Mucosa of stomach (tissue), 1 donor: ENCODE results near the gene SLC5A6.

ENCODE experiments used
- H3K27me3 ChIP-seq: one replicate; pipeline ENCODE4 v1.7.0; 2013; ENCODE audit warnings: mild to moderate bottlenecking, low read length; ENCODE audit not compliant: control insufficient read depth, insufficient read depth
- H3K36me3 ChIP-seq: one replicate; pipeline ENCODE4 v1.7.0; 2013; ENCODE audit warnings: low read length; ENCODE audit not compliant: control insufficient read depth, insufficient read depth
- H3K4me1 ChIP-seq: one replicate; pipeline ENCODE4 v1.7.0; 2013; ENCODE audit warnings: mild to moderate bottlenecking, low read length; ENCODE audit not compliant: control insufficient read depth, insufficient read depth
- H3K4me3 ChIP-seq: one replicate; pipeline ENCODE4 v1.7.0; 2013; ENCODE audit warnings: low read length
- H3K9ac ChIP-seq: one replicate; pipeline ENCODE4 v1.7.0; 2013; ENCODE audit warnings: mild to moderate bottlenecking, low read length, moderate library complexity
- H3K9me3 ChIP-seq: one replicate; pipeline ENCODE4 v1.7.0; 2013; ENCODE audit warnings: mild to moderate bottlenecking, low read length, moderate library complexity; ENCODE audit not compliant: control insufficient read depth
- donor health status: Pancreatic carcinoma.

Gene SLC5A6

GRCh38 chr2:27211943-27212625, at the start of gene SLC5A6, which contains the start of gene ATRAID:
Gene SLC5A6 (minus strand): TSS chr2:27212268. CDS start chr2:27207650, 4,618 bp downstream.
Gene ATRAID (plus strand): TSS chr2:27212041. CDS start chr2:27212369, 328 bp downstream.
- H3K9ac ChIP-seq, result peak within 1 kb of the TSS; percentile 99
- peaks cover 15% of the 10 kb centered on the region for H3K4me1 ChIP-seq
- peak within 1 kb of the TSS; percentile 85 for H3K4me3 ChIP-seq
- H3K27me3 ChIP-seq, result no peaks in the 10 kb centered on the region
- H3K9me3 ChIP-seq, result no peaks in the 10 kb centered on the region
- H3K36me3 ChIP-seq, result no peaks in the 10 kb centered on the region

DNA sequence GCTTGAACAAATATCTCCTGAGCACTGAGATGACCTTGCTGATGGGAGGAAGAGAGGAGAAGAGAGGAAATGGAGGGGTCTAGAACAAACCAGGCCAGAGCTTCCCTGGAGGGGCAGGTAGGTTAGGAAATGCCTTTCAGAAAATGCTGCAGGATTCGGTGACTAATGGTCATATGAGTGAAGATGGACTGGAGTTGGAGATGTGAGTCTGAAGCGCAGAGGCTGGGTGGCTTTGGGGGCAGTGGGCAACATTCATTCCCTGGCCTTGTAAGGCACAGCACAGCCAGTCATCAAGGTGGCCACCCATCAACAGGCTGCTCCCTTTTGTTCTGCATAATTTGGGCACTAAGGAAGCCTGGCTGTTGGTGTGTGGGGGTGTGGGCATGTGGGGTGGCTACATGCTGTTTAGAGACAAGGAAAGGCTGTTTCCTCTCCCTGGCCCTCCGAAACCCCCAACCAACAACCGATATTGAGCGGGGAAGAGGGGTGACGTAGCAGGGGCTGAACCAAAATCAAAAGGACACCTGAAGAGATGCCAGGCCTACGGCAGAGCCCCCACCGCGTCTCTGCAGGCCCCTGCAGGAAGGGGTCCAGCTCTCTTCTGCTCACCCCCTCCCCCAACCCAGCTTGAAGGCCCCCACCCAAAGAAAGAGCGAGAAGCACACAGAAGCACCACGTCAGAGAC, 49.3 kb upstream of the SLC5A6 start:
- Histone ChIP-seq H3K9me3 (no peaks in the 10 kb centered on the region), H3K27me3 (peaks cover 81% of the 10 kb centered on the region), H3K4me1 (peaks cover 30% of the 10 kb centered on the region), H3K9ac (no peak overlapping the region), H3K4me3 (no peak overlapping the region), H3K36me3 (no peaks in the 10 kb centered on the region)

DNA sequence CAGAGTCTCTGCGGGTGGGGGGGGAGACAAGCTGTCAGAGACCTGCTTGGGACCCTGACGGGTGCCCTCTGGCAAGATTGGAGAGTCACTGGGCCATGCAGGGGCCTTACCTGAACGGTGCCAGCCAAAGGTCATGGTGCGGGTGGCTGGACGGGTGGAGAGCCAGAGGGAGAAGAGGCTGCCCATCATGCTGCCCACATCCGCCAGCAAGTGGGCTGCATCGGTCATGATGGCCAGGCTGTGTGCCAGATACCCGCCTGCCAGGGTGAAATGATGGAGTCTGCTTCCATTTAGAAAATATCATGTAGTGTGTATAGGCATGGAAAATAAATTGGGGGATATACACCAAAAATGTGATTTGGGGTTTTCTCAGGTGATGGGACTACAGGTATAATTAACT, 46.0 kb upstream of the SLC5A6 start:
- Histone ChIP-seq H3K4me3 (no peak overlapping the region), H3K4me1 (peaks cover 9% of the 10 kb centered on the region), H3K9ac (no peak overlapping the region), H3K27me3 (peaks cover 69% of the 10 kb centered on the region), H3K36me3 (no peaks in the 10 kb centered on the region), H3K9me3 (no peaks in the 10 kb centered on the region)

GRCh38 chr2:27256855-27257454, 44.9 kb upstream of the SLC5A6 start:
- H3K4me3 ChIP-seq, result no peak overlapping the region
- no peaks in the 10 kb centered on the region for H3K36me3 ChIP-seq
- H3K4me1 ChIP-seq, result no peaks in the 10 kb centered on the region
- H3K27me3 ChIP-seq, result peaks cover 58% of the 10 kb centered on the region
- H3K9me3 ChIP-seq, result no peaks in the 10 kb centered on the region
- H3K9ac ChIP-seq, result no peak overlapping the region

GRCh38 chr2:27255660-27256059, 43.6 kb upstream of the SLC5A6 start:
- no peak overlapping the region for H3K9ac ChIP-seq
- no peaks in the 10 kb centered on the region for H3K9me3 ChIP-seq
- peaks cover 52% of the 10 kb centered on the region for H3K27me3 ChIP-seq
- H3K4me3 ChIP-seq, result no peak overlapping the region
- no peaks in the 10 kb centered on the region for H3K4me1 ChIP-seq
- no peaks in the 10 kb centered on the region for H3K36me3 ChIP-seq

DNA sequence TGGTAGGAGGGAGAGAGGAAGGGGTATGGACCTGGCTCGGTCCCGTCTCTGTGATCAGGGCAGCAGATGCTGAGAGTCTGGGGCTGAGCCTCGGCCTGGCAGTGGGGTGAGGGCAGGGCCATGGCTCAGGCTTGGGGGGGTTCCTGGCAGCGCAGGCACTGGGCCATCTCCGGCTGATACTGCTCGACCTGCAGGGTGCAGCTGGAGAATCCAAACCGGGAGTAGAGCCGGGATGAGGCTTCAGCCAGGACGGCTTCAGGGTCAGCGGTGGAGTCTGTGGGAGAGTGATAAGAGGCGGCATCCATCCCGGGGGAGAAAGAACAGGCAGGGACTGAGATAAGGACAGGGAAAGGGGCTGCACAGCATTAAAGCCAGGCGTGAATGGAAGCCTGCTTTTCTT, 43.1 kb upstream of the SLC5A6 start:
- Histone ChIP-seq H3K4me1 (peaks cover 4% of the 10 kb centered on the region), H3K9ac (no peak overlapping the region), H3K36me3 (no peaks in the 10 kb centered on the region), H3K4me3 (no peak overlapping the region), H3K9me3 (no peaks in the 10 kb centered on the region), H3K27me3 (peaks cover 52% of the 10 kb centered on the region)

- Histone ChIP-seq H3K4me3 (no peak overlapping the region), H3K4me1 (peaks cover 7% of the 10 kb centered on the region), H3K36me3 (no peaks in the 10 kb centered on the region), H3K9ac (no peak overlapping the region), H3K27me3 (peaks cover 41% of the 10 kb centered on the region), H3K9me3 (no peaks in the 10 kb centered on the region)
These were observed 39.7 kb upstream of the SLC5A6 start for GRCh38 chr2:27251766-27252165.

DNA sequence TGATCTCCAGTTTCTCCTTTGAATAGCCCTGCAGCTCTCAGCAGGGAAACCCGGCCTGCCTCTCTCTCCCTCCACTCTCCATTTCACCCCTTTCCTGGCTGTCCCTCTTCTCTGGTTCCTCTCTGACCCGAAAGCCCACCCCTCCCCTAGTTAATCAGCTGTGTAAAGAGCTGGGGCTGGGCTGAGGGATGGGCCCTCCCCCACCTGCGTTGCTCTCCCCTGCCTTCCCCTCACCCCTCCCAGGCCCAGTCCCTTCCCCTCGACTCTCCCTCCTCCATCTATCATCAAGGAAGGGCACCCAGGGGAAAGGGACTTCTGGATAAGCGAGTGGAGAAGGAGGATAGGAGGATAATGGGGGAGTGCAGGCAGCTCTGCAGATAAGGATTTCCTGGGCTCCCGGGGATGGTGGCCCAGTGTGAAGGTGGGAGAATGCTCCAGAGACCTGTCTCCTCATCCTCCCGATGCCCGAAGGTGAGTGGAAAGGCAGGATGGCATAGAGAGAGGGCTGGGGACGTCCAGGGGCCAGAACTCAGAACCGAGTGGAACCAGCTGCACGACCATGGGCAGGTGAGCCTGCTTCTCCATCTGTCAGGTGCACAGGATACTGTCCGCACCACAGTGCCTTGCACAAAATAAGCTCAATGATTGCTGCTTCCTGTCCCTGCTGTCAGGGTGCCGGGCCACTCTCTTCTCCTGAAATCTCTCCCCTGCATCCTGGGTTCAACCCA, 38.7 kb upstream of the SLC5A6 start:
- Histone ChIP-seq H3K9ac (no peak overlapping the region), H3K36me3 (no peaks in the 10 kb centered on the region), H3K4me1 (peaks cover 7% of the 10 kb centered on the region), H3K9me3 (no peaks in the 10 kb centered on the region), H3K4me3 (no peak overlapping the region), H3K27me3 (peaks cover 33% of the 10 kb centered on the region)

DNA sequence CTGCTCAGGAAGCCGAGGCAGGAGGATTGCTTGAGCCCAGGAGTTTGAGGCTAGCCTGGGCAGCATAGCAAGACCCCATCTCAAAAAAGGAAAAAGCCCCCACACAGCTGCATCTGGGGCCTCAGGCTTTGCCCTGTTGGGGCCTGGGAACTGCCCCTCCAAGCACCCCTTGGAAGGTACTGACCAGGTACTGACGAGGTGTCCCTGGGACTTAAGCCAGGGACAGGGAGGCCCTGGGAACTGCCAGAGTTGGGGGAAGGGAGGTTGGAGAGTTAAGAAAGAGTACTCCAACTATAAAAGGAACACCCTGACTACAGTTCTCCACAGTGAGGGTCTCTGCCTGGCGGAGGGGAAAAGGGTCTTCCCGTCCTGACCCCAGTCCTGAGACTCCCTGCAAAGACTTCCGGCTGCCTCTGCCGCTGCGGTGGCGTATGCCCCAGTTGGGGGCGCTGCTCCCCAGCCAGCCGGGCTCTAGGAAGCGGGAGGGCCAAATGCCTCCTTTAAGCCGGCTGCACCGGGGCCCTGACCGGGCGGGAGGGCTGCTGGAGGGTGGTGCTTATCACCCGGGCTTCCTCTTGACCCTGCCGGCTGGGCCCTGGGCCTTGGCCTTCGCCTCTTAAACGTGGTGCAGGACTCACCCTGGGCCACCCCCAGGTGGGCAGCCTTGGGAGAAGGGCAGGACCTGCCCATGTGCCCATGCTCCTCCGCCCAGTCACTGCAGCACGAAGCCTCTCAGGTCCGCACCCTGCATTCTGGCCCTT, 38.0 kb upstream of the SLC5A6 start:
- no peaks in the 10 kb centered on the region for H3K9me3 ChIP-seq
- peaks cover 30% of the 10 kb centered on the region for H3K27me3 ChIP-seq
- H3K9ac ChIP-seq, result no peak overlapping the region
- no peaks in the 10 kb centered on the region for H3K36me3 ChIP-seq
- no peak overlapping the region for H3K4me3 ChIP-seq
- peaks cover 7% of the 10 kb centered on the region for H3K4me1 ChIP-seq

- Histone ChIP-seq H3K36me3 (no peaks in the 10 kb centered on the region), H3K9ac (no peak overlapping the region), H3K4me1 (peaks cover 7% of the 10 kb centered on the region), H3K4me3 (no peak overlapping the region), H3K9me3 (no peaks in the 10 kb centered on the region), H3K27me3 (peaks cover 25% of the 10 kb centered on the region)
These were observed 37.3 kb upstream of the SLC5A6 start for GRCh38 chr2:27249159-27249890.

GRCh38 chr2:27247893-27248292, 35.8 kb upstream of the SLC5A6 start:
- Histone ChIP-seq H3K27me3 (peaks cover 19% of the 10 kb centered on the region), H3K9me3 (no peaks in the 10 kb centered on the region), H3K36me3 (no peaks in the 10 kb centered on the region), H3K9ac (no peak overlapping the region), H3K4me3 (no peak overlapping the region), H3K4me1 (peaks cover 7% of the 10 kb centered on the region)
